Gastroesophageal sphincter (tissue), 4 donors: ENCODE measurements around the gene SLIT3. TPM values are rescaled to one million over a fixed set of nuclear protein-coding genes. Genes with fewer than 3 reads are reported as not detected.

Experiments used
- ATAC-seq: fragments of 150-250 bp; one replicate; pipeline ENCODE4 v1.9.1; 2016; ENCODE audit warnings: mild to moderate bottlenecking, moderate library complexity
- H3K27ac ChIP-seq, 4 donors: fragments of 200-600 bp; sonication (generic) in 3 of 4; 1 replicate in 3 of 4; 2 replicates in 1 of 4; pipeline ENCODE4 v1.5.1; 2016 to 2019
- H3K27me3 ChIP-seq: fragments of 200-600 bp; sonication (generic); one replicate; pipeline ENCODE4 v1.5.1; 2019
- H3K36me3 ChIP-seq, 2 donors: fragments of 200-600 bp; sonication (generic); one replicate each; pipeline ENCODE4 v1.5.1; 2019; ENCODE audit warnings: control low read depth in 1 of 2
- H3K4me1 ChIP-seq, 3 donors: fragments of 200-600 bp; sonication (generic); 1 replicate in 2 of 3; 2 replicates in 1 of 3; pipeline ENCODE4 v1.5.1; 2016 to 2019; ENCODE audit warnings: control low read depth in 2 of 3
- H3K4me3 ChIP-seq, 2 donors: fragments of 200-600 bp; sonication (generic); one replicate each; pipeline ENCODE4 v1.5.1; 2019; ENCODE audit warnings: mild to moderate bottlenecking in 1 of 2, moderate library complexity in 1 of 2
- H3K9me3 ChIP-seq, 3 donors: fragments of 200-600 bp; sonication (generic); one replicate each; pipeline ENCODE4 v1.5.1; 2017 to 2019; ENCODE audit warnings: control low read depth in 2 of 3
- CTCF ChIP-seq, 4 experiments: fragments of 200-600 bp in 2 of 4; fragments of 450-650 bp in 2 of 4; sonication (generic) in 1 of 4; IDR thresholded peaks; one replicate each; pipeline ENCODE4 v1.5.1; 2017 to 2019; ENCODE audit warnings: antibody characterized with exemption in 4 of 4, mild to moderate bottlenecking in 2 of 4, moderate library complexity in 2 of 4
- EP300 ChIP-seq: sonication (generic); formaldehyde crosslinking; IDR thresholded peaks from one replicate; pipeline ENCODE4 v1.6.1; 2017; ENCODE audit warnings: antibody characterized with exemption, mild to moderate bottlenecking
- POLR2A ChIP-seq, 2 donors: fragments of 450-650 bp; IDR thresholded peaks; one replicate each; pipeline ENCODE4 v1.6.1; 2017; ENCODE audit warnings: antibody characterized with exemption in 2 of 2, mild to moderate bottlenecking in 2 of 2, moderate library complexity in 1 of 2
- POLR2AphosphoS5 ChIP-seq: sonication (generic); formaldehyde crosslinking; IDR thresholded peaks from one replicate; pipeline ENCODE4 v1.6.1; 2017; ENCODE audit warnings: antibody characterized with exemption
- WGBS, 2 donors: methylation state at CpG; one replicate each; pipeline ENCODE4 v1.1.5; 2018; ENCODE audit warnings: low coverage in 1 of 2; 5-methylcytosine and 5-hydroxymethylcytosine counted together
- total RNA-seq, 4 donors: library from RNA; depleted of rRNA; stranded (reverse); fragments of >200 nt; gene quantifications; one replicate each; pipeline ENCODE4 v1.1.0, GENCODE V29; 2016

Gene SLIT3
- total RNA-seq, 4 donors from 2014 or later: 29.6 to 76.3 (median 31.1) TPM

DNA sequence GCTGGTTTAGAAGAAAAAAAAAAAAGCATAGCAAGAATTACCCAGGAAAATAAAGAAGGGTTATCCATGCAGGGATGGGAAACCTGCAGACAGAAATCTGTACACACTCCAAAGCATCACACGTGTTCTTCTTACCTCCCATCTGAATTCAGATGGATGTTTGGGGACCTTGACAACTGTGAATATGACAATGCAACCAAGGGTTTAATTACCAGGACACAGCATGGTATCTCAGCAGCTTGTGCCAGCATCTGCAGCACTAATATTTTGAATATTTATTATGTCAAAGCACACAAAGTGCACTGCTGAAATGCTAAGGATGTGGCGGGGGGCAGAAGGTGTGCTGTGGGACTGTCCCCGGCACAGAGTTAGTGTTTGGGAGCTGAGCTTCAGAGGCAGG is 47.9 kb downstream of the SLIT3 start:
- TF ChIP-seq EP300 (no peak), CTCF (IDR thresholded peaks at IDR 0.05) (no peak), POLR2A (IDR thresholded peaks at IDR 0.05) (no peak), POLR2AphosphoS5 (no peak)
- H3K9me3 ChIP-seq: no peaks in the 10 kb centered on the region
- peaks cover 0 to 16% of the 10 kb centered on the region in 2 donors for H3K36me3 ChIP-seq
- H3K27me3 ChIP-seq: no peaks in the 10 kb centered on the region
- 73 to 82% methylated on average over 2 of the region's 3 CpGs for WGBS, 2 donors
- no peak for ATAC-seq
- H3K27ac ChIP-seq: no peak overlapping the region
- peaks cover 0 to 5% (median 0%) of the 10 kb centered on the region in 3 donors for H3K4me1 ChIP-seq
- no peak overlapping the region for H3K4me3 ChIP-seq

DNA sequence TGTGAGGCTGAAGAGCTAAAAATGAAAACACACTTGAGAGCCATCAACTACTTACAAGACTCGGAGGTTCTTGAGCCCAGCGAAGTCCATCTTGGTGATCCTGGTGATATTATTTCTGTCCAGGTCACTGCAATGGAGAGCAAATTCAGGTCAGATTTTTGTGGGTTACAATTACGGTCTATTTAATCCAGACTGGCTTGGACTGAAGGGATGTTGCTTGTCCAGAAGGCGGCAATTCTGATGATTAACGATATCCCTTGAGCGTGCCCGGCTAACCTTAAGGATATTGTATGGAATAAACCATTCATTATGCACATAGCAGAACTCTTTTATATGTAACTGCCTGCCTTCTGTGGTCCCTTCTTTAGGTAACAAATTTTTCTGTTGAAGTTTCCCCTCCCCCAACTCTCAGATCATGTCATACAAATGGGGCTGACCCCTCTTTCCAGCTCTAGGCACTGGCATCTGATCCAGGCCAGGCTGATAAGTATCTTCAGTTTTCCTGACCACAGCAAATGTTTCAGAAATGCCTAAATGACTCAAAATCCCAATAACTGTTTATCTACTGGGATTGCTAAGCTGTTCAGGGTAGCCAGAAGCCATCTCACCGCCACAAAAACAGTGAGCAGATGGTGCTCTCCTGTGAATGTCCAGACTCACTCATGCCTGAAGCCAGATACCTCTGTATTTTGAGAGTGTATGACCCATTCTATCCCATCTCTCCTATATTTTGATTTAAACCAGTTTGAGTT is 49.4 kb downstream of the SLIT3 start:
- no peak for ATAC-seq
- 88 to 93% methylated on average over 8 of the region's 8 CpGs for WGBS, 2 donors
- peaks cover 0 to 5% (median 0%) of the 10 kb centered on the region in 3 donors for H3K4me1 ChIP-seq
- H3K36me3 ChIP-seq: peaks cover 0 to 16% of the 10 kb centered on the region in 2 donors
- no peak overlapping the region for H3K4me3 ChIP-seq
- no peaks in the 10 kb centered on the region for H3K9me3 ChIP-seq
- H3K27ac ChIP-seq: no peak overlapping the region
- no peaks in the 10 kb centered on the region for H3K27me3 ChIP-seq
- TF ChIP-seq EP300: no peak
- no peak for TF ChIP-seq CTCF (IDR thresholded peaks at IDR 0.05)
- no peak for TF ChIP-seq POLR2AphosphoS5
- TF ChIP-seq POLR2A (IDR thresholded peaks at IDR 0.05): no peak

DNA sequence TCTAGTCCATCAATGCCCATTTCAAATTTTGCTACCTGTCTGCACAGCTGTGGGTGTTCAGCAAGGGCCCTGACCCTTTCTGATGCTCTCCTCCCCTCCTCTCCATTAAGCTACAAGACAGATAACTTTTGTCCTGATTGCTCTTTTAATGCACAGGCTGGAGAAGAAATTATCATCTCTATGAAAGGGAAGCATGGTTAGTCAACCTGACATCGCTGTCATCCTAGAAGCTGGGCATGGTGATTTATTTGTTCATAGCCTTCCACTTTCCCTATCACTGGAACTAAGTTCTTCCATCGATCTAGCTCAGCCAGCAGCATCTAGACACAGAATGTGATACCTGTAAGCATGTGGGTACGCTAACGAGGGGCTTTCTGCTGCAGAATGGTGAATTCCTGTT is 50.1 kb downstream of the SLIT3 start:
- Histone ChIP-seq H3K9me3 (no peaks in the 10 kb centered on the region), H3K36me3 (peaks cover 0 to 16% of the 10 kb centered on the region in 2 donors), H3K27ac (no peak overlapping the region), H3K4me1 (peaks cover 0 to 5% (median 0%) of the 10 kb centered on the region in 3 donors), H3K27me3 (no peaks in the 10 kb centered on the region), H3K4me3 (no peak overlapping the region)
- ATAC-seq: no peak
- TF ChIP-seq CTCF (IDR thresholded peaks at IDR 0.05): no peak
- no peak for TF ChIP-seq EP300
- TF ChIP-seq POLR2AphosphoS5: no peak
- no peak for TF ChIP-seq POLR2A (IDR thresholded peaks at IDR 0.05)
- WGBS, 2 donors: 85 to 93% methylated on average over 3 to 4 of the region's 4 CpGs

DNA sequence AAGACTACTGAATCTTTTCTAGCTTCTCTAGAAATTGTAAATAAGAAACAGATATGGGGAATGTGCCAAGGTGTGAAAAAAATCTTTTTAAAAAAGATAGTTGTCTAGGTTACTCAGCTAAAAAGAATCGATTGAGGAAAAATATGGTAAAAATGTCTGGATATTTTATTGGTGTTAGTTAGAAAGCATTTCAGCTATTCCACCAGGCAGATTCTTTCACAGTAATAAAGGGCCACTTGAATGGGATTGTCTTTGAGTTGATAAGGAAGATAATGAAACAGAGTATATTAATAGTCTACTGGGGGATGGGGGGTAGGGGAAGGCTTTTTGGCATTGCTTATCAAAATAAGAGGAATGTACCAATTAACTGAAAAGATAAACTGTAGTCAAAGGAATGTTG is 51.9 kb downstream of the SLIT3 start:
- H3K4me1 ChIP-seq: peaks cover 0 to 5% (median 0%) of the 10 kb centered on the region in 3 donors
- no peaks in the 10 kb centered on the region for H3K9me3 ChIP-seq
- H3K4me3 ChIP-seq: no peak overlapping the region
- no peak for ATAC-seq
- H3K36me3 ChIP-seq: peaks cover 0 to 20% of the 10 kb centered on the region in 2 donors
- TF ChIP-seq EP300 (no peak), POLR2A (IDR thresholded peaks at IDR 0.05) (no peak), POLR2AphosphoS5 (no peak)
- no peaks in the 10 kb centered on the region for H3K27me3 ChIP-seq
- H3K27ac ChIP-seq: no peak overlapping the region
- WGBS, 2 donors: 38 to 50% methylated on average over 1 of the region's 1 CpG

DNA sequence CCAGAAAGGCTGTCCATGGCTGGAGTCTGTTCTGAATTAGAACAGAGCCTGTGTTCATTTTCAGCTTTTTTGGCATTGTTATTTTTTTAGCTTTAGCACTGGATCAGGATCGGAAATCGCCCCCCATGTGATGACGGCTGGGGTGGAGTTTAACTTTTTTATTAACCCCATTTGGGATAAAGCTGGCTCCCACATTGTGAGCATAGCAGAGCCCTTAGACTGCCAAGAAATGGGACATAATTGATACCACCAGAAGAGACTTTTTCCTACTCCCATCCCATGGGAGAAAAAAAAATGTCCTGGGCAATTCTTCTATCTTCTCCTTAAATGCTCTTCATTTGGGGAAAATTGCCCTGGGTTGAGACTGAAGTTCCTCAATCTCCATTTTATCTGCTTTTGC is 52.4 kb downstream of the SLIT3 start:
- H3K27ac ChIP-seq: no peak overlapping the region

More for the DNA sequence above, 52.4 kb downstream of the SLIT3 start:
- Histone ChIP-seq H3K27me3 (no peaks in the 10 kb centered on the region), H3K4me3 (no peak overlapping the region), H3K36me3 (peaks cover 0 to 25% of the 10 kb centered on the region in 2 donors), H3K9me3 (no peaks in the 10 kb centered on the region), H3K4me1 (peaks cover 0 to 9% (median 0%) of the 10 kb centered on the region in 3 donors)
- WGBS, 2 donors: 43 to 70% methylated on average over 2 to 3 of the region's 3 CpGs
- TF ChIP-seq EP300 (no peak), POLR2A (IDR thresholded peaks at IDR 0.05) (no peak), CTCF (IDR thresholded peaks at IDR 0.05) (no peak), POLR2AphosphoS5 (no peak)
- ATAC-seq: no peak
